Astrocyte (in vitro differentiated cells and primary cell): ENCODE data around the gene SCCPDH. TPM values are rescaled to one million over a fixed set of nuclear protein-coding genes. Genes with fewer than 3 reads are reported as not detected.

ENCODE experiments used
- DNase-seq: peaks from one replicate; pipeline ENCODE4 v3.0.0-alpha.2; 2010; ENCODE audit warnings: low read depth
- FAIRE-seq: peaks from 2 replicates; lab custom pipeline; 2011; peaks lifted over from hg19 to GRCh38; lab: Jason Lieb, UNC
- H2AFZ ChIP-seq: 2 replicates; pipeline ENCODE4 v1.6.0; 2012; ENCODE audit warnings: low read depth, low read length, inconsistent platforms
- H3K27ac ChIP-seq: 2 replicates; pipeline ENCODE4 v1.5.1; 2011; ENCODE audit warnings: low read depth, low read length, inconsistent platforms
- H3K27me3 ChIP-seq: 2 replicates; pipeline ENCODE4 v1.6.0; 2011; ENCODE audit warnings: low read length, inconsistent platforms; ENCODE audit not compliant: insufficient read depth
- H3K36me3 ChIP-seq: 2 replicates; pipeline ENCODE4 v1.5.1; 2011; ENCODE audit warnings: low read length, inconsistent platforms; ENCODE audit not compliant: insufficient read depth
- H3K4me1 ChIP-seq: 2 replicates; pipeline ENCODE4 v1.5.1; 2011; ENCODE audit warnings: low read length, inconsistent platforms; ENCODE audit not compliant: insufficient read depth
- H3K4me2 ChIP-seq: 2 replicates; pipeline ENCODE4 v1.6.0; 2012; ENCODE audit warnings: low read length, inconsistent platforms
- H3K4me3 ChIP-seq: 2 replicates; pipeline ENCODE4 v1.5.1; 2011; ENCODE audit warnings: low read depth, mild to moderate bottlenecking, low read length, inconsistent platforms; ENCODE audit not compliant: insufficient read depth
- H3K79me2 ChIP-seq: 2 replicates; pipeline ENCODE4 v1.6.0; 2012; ENCODE audit warnings: mild to moderate bottlenecking, low read length, inconsistent platforms; ENCODE audit not compliant: insufficient read depth
- H3K9ac ChIP-seq: 2 replicates; pipeline ENCODE4 v1.6.0; 2012; ENCODE audit warnings: mild to moderate bottlenecking, low read length, inconsistent platforms
- H3K9me3 ChIP-seq: 2 replicates; pipeline ENCODE4 v1.5.1; 2012; ENCODE audit warnings: low read depth, mild to moderate bottlenecking, low read length, inconsistent platforms; ENCODE audit not compliant: insufficient read depth
- H4K20me1 ChIP-seq: 2 replicates; pipeline ENCODE4 v1.6.0; 2012; ENCODE audit warnings: low read length, inconsistent platforms; ENCODE audit not compliant: insufficient read depth
- H3K27ac Mint-ChIP-seq: one replicate; pipeline ENCODE4 v1.8.0; 2021; ENCODE audit warnings: mild to moderate bottlenecking, mixed read lengths; ENCODE audit not compliant: unreplicated experiment
- H3K27me3 Mint-ChIP-seq: one replicate; pipeline ENCODE4 v1.8.0; 2021; ENCODE audit warnings: low read depth, mixed read lengths; ENCODE audit not compliant: unreplicated experiment
- H3K36me3 Mint-ChIP-seq: one replicate; pipeline ENCODE4 v1.8.0; 2021; ENCODE audit warnings: low read depth, mixed read lengths; ENCODE audit not compliant: unreplicated experiment
- H3K4me1 Mint-ChIP-seq: one replicate; pipeline ENCODE4 v1.8.0; 2021; ENCODE audit warnings: low read depth, mixed read lengths; ENCODE audit not compliant: unreplicated experiment
- H3K4me3 Mint-ChIP-seq: one replicate; pipeline ENCODE4 v1.8.0; 2021; ENCODE audit warnings: mild to moderate bottlenecking, moderate library complexity, mixed read lengths; ENCODE audit not compliant: unreplicated experiment
- H3K9me3 Mint-ChIP-seq: one replicate; pipeline ENCODE4 v1.8.0; 2021; ENCODE audit warnings: mild to moderate bottlenecking, mixed read lengths; ENCODE audit not compliant: unreplicated experiment
- CTCF ChIP-seq: IDR thresholded peaks from 2 replicates; pipeline ENCODE4 v1.5.1; 2011; ENCODE audit warnings: low read depth, mild to moderate bottlenecking, inconsistent platforms, low read length, moderate library complexity; ENCODE audit not compliant: insufficient read depth
- EZH2 ChIP-seq: IDR thresholded peaks from 2 replicates; pipeline ENCODE4 v1.6.1; 2012; ENCODE audit warnings: mild to moderate bottlenecking, low read length, inconsistent platforms; ENCODE audit not compliant: insufficient read depth
- total RNA-seq: library from RNA; stranded (reverse); gene quantifications from 2 replicates; pipeline ENCODE4 v1.2.1, GENCODE V29; 2021

Gene SCCPDH
- total RNA-seq, 1 donor from 2014 or later = 25.0 TPM

DNA sequence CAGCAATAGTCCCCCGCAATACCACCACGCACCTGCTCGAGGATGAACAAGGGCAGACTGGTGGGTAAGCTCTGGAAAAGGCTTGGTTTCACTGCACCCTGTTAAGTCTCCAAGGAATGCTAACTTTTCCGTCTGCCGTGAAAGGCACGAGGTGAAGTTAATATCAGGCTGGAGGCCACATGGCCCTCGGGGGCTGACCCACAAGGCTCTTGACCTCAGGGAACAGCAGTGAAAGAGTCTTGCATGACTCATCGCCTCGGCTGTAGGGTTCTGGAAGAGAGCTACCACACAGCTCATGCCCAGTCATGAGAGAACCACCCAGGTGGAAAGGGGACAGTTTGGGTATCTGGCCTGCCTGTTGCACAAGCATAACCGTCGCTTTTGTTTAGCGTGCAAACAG, 24.7 kb downstream of the SCCPDH start:
- Histone ChIP-seq H3K27ac (no peak overlapping the region), H3K4me3 (no peak overlapping the region), H3K79me2 (no peaks in the 10 kb centered on the region), H3K27me3 (no peaks in the 10 kb centered on the region), H3K4me1 (no peaks in the 10 kb centered on the region), H3K9me3 (no peaks in the 10 kb centered on the region), H3K36me3 (peaks cover 3% of the 10 kb centered on the region), H3K9ac (no peak overlapping the region), H4K20me1 (no peaks in the 10 kb centered on the region), H2AFZ (no peak overlapping the region), H3K4me2 (no peak overlapping the region)
- no peak overlapping the region for H3K4me3 Mint-ChIP-seq
- peaks cover 7% of the 10 kb centered on the region for H3K4me1 Mint-ChIP-seq
- DNase-seq (no peak), FAIRE-seq (no peak)
- H3K36me3 Mint-ChIP-seq = peaks cover 23% of the 10 kb centered on the region
- H3K27me3 Mint-ChIP-seq = no peaks in the 10 kb centered on the region
- no peak overlapping the region for H3K27ac Mint-ChIP-seq
- TF ChIP-seq EZH2 = no peak
- TF ChIP-seq CTCF = no peak
- H3K9me3 Mint-ChIP-seq = peaks cover 10% of the 10 kb centered on the region

GRCh38 chr1:246750752-246751151, 26.5 kb downstream of the SCCPDH start:
- TF ChIP-seq CTCF (no peak), EZH2 (no peak)
- no peak for FAIRE-seq

DNA sequence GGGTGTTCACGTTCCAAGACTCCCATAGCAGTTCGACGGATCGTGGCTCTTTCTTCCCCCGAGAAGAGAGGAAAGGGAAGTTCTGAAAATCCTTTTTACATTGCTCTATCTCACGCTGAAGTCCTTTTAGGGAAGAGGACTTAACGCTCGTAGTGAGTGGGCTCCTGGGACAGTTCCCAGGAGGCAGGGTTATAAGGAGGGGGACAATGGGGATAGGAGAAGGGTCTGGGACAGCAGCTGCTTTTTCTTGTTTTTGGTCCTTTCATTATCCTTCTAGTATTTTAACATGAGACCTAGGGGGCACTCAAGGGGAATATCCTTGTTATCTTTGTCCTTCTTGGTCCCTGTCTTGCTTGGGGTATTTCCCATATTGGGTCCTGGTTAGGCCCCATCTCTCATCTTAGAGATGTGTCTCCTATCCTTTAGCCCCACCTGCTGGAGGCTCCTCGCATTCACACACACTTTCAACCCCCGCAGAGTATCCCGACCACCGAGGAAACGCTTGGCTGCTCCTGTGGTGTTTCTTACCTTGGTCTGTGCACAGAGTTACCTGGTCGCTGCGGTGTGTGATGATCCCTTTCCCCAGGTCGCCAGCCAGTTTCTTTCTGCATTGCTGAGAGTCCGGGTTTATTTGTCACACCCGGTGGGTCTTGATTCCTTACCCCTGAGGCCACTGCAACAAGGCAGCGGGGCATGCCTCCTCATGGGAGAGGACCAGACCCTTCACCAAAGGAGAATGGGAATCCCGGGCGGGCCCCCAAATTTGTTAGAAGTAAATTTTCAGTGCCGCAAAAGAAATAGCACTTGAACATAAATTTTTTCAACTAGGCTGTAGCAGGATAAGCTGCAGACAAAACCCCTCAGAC, 29.7 kb downstream of the SCCPDH start:
- Histone ChIP-seq H3K9me3 (no peaks in the 10 kb centered on the region), H3K9ac (no peak overlapping the region), H2AFZ (no peak overlapping the region), H3K27me3 (no peaks in the 10 kb centered on the region), H3K4me2 (no peak overlapping the region), H3K36me3 (no peaks in the 10 kb centered on the region), H3K4me3 (no peak overlapping the region), H4K20me1 (no peaks in the 10 kb centered on the region), H3K4me1 (no peaks in the 10 kb centered on the region), H3K27ac (no peak overlapping the region), H3K79me2 (no peaks in the 10 kb centered on the region)
- no peak overlapping the region for H3K27ac Mint-ChIP-seq
- H3K4me3 Mint-ChIP-seq = no peak overlapping the region
- FAIRE-seq = peak; percentile 73
- H3K4me1 Mint-ChIP-seq = peaks cover 1% of the 10 kb centered on the region
- TF ChIP-seq EZH2 = no peak
- TF ChIP-seq CTCF = peak; percentile 79
- no peaks in the 10 kb centered on the region for H3K27me3 Mint-ChIP-seq
- H3K9me3 Mint-ChIP-seq = no peaks in the 10 kb centered on the region
- peaks cover 3% of the 10 kb centered on the region for H3K36me3 Mint-ChIP-seq
- DNase-seq = peak; percentile 23

More at GRCh38 chr1:246750752-246751151, 26.5 kb downstream of the SCCPDH start:
- Histone ChIP-seq H3K27ac (no peak overlapping the region), H3K36me3 (no peaks in the 10 kb centered on the region), H3K9me3 (no peaks in the 10 kb centered on the region), H3K4me2 (no peak overlapping the region), H3K9ac (no peak overlapping the region), H3K79me2 (no peaks in the 10 kb centered on the region), H3K27me3 (no peaks in the 10 kb centered on the region), H3K4me1 (no peaks in the 10 kb centered on the region), H4K20me1 (no peaks in the 10 kb centered on the region), H3K4me3 (no peak overlapping the region), H2AFZ (no peak overlapping the region)
- Mint-ChIP-seq H3K4me1 (peaks cover 7% of the 10 kb centered on the region), H3K27ac (no peak overlapping the region), H3K9me3 (peaks cover 6% of the 10 kb centered on the region), H3K4me3 (no peak overlapping the region), H3K27me3 (no peaks in the 10 kb centered on the region), H3K36me3 (peaks cover 18% of the 10 kb centered on the region)
- DNase-seq = no peak
